SK-N-MC (cell line): ENCODE data around the gene GUCA1C.

Source experiments
- EZH2 ChIP-seq: fragments of 200-600 bp; sonication (generic); IDR thresholded peaks from one replicate; pipeline ENCODE4 v1.6.1; 2017; ENCODE audit warnings: antibody characterized with exemption
- FOXP2 ChIP-seq: optimal IDR thresholded peaks from 2 replicates; pipeline ENCODE3; 2011; ENCODE audit warnings: mild to moderate bottlenecking, moderate library complexity; ENCODE audit not compliant: insufficient read depth; ENCODE audit errors: extremely low read length, control extremely low read depth
- POLR2AphosphoS5 ChIP-seq: IDR thresholded peaks from 2 replicates; pipeline ENCODE4 v1.6.1; 2012; ENCODE audit warnings: mild to moderate bottlenecking, low read depth, low read length, borderline replicate concordance

GRCh38 chr3:108953700-108954099 lies at the start of gene GUCA1C:
- no peak for TF ChIP-seq EZH2
- no peak for TF ChIP-seq POLR2AphosphoS5
- no peak for TF ChIP-seq FOXP2
